GM18870 (cell line): ENCODE data around the gene RNF32.
A peak's percentile ranks its signal among the peaks of the same experiment; 100 is the strongest.
"Not testable (repeated sequence)": the region's sequence is repeated elsewhere in the genome, so short reads cannot be mapped to it uniquely, and the experiment has no call there.

Experiments
- ATAC-seq: cut with Tn5 transposase; IDR thresholded peaks from one replicate; pipeline ENCODE4 v1.9.1; 2021; ENCODE audit warnings: moderate library complexity; ENCODE audit not compliant: unreplicated experiment

The RNF32 gene

GRCh38 chr7:156640949-156641485 lies 443 bp downstream of the RNF32 start:
- peak; percentile 49 for ATAC-seq

DNA sequence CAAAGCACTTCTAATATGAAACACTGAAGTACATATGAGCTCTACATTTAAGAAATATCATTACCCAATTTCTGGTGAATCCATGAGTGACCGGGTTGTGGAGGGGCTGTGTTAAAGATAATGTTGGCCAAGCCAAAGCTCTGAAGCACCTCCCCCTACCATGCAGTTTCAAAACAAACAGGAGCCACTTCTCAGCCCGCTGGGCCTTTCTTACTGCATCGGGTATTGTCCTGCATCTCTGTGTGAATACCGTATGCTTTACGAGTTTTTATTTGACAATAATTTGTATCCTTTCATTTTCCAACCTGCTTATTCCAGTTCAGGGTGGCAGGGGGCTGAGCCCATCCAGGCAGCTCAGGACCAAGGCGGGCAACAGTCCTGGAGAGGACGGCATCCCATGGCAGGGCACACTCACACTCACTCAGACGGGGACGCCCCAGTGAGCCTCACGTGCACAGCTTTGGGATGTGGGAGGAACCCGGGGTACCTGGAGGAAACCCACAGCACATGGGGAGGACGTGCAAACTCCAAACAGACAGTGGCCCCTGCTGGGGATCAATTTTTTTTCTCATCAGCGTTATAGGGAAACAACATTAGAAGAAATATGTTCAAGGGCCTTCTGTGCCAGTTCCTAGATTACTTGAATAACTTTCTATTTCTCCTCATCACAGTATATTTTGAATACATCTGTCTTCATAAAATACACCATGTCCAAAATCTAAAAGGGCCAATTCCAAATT lies 1.9 kb downstream of the RNF32 start:
- no peak for ATAC-seq

- ATAC-seq: not testable (repeated sequence)
Observed at GRCh38 chr7:156647330-156647729, 6.8 kb downstream of the RNF32 start.

DNA sequence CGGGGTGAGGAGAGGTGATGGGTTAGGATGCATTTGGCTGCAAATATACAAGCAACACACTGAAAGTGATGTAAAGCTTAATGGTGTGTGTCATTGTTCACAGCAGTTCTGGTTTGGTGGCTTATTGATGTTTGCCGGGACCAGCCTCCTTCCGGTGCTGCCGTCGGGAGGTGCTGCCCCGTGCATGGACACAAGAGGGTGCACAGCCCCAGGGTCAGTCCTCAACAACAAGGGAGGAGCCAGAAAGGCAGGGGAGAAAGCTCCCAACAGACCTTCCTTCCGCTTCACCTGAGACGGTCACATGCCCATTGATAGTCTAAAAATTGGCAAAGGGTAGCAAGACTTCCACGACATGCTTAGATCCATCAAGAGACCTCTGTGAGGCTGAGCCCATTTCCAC lies 9.5 kb downstream of the RNF32 start:
- no peak for ATAC-seq

DNA sequence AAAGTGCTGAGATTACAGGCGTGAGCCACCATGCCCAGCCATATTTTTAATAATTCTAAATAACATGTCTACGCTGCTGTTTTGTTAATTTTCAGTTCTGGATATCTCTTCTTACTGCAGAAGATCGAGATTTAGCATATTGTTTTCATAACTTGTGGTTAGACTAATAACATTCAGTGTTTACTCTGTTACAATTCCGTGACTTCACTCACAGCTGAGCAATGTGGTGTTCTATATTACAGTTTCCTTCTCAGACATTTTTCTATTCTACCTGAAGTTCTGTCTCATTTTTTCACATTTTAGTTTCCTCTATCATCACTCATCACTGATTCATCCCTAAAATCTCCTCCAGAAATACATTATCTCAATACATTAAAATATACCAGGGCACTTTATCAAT lies 10.9 kb downstream of the RNF32 start:
- no peak for ATAC-seq

DNA sequence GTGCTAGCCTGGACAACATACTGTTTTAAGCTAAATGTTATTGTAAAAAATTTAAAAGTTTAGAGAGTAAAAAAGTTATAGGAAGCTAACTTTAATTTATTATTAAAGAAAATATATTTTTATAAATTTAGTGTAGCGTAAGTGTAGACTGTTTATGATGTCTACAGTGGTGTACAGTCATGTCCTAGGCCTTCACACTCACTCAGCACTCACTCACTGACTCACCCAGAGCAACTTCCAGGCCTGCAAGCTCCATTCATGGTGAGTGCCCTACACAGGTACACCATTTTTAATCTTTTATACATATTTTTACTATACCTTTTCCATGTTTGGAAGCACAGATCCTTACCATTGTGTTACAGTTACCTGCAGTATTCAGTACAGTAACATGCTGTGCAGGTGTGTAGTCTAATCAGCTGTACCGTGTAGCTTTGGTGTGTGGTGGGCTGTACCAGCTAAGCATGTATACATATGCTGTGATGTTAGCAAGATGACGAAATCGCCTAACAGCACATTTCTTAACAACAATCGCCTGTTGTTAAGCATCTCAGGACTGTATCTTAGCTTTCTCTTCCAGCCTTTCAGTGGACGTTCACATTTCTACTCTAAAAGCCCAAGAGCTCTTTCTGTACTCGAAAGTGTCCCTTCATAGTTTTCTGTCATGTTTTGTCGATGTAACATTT lies 12.5 kb downstream of the RNF32 start:
- no peak for ATAC-seq

GRCh38 chr7:156654511-156655234 lies 14.1 kb downstream of the RNF32 start:
- ATAC-seq: no peak

DNA sequence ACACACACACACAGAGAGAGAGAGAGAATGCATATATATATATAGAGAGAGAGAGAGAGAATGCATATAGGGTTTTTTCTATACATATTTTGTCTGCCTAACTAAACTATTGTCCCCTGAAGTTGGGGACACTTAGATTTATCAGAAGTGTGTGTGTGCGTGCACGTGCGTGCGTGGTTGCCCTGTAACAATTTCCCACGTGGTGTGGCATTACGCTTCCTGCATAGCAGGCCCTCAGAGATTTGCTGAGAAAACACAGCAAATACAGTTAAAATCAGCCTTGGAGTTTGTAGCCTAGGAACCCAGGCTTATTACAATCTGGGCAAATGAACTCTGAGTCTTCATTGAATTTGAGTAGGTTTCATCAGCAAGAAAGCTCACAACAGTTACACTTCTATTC lies 14.7 kb downstream of the RNF32 start:
- ATAC-seq: no peak

DNA sequence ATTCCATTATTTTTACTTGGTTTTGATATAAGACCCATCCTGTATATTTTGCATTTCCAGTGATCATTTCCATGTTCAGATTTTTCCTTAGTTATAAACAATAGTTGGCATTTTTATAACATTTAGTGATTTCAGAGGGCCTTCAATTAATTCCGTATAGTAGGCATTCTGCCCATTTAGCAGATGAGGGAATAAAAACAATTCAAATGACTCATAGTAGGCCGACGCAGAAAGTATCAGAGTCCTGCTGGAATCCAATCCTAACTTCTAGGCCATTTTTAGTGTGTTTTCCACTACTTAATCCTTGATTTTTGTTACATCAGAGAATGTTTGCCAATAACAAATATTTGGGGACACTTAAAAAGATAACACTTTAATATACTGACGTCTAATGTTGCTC lies 15.4 kb downstream of the RNF32 start:
- no peak for ATAC-seq

DNA sequence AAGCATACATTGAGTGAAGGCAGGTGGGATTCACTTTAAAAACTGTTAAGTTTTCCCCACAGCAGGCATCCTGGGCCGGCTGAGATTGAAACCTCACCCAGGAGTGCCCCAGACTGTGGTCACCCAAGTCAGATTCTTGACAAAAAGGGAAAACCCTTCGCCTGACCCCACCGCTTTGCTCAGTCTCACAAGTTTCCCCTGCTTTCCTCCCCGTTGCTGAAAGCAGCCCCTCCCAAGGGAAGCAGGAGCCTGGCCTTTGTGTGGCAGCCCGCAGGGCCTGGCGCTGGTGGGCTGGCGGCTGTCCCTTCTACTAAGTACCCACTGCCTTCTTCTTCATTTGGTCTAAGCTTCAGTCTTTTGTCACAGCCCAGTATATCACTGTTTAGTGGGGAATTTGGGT lies 16.0 kb downstream of the RNF32 start:
- peak; percentile 46 for ATAC-seq

DNA sequence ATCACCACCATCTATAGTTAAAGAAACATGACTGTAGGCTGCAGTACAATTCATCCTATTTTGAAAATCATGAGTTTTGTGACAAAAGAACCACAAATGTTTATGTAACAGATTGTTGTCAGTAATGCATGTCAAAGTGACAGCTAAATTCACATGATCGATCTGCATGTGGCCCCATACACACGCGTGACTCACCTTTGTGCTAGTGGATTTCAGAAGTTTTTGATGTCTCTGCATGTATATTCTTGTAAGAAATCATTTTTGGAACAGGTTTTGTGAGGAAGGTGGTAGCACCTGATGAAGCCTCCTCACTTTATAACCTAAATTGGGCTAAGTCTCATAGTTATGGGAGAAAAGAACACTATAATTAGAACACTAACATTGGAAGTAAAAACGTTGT lies 17.1 kb downstream of the RNF32 start:
- ATAC-seq: no peak

- ATAC-seq: no peak
Observed at GRCh38 chr7:156659203-156659602, 18.6 kb downstream of the RNF32 start.

- ATAC-seq: no peak
Observed at GRCh38 chr7:156659961-156660360, 19.4 kb downstream of the RNF32 start.

- ATAC-seq: no peak
Observed at GRCh38 chr7:156661637-156662036, 21.1 kb downstream of the RNF32 start.

- no peak for ATAC-seq
Observed at GRCh38 chr7:156662277-156662676, 21.7 kb downstream of the RNF32 start.

DNA sequence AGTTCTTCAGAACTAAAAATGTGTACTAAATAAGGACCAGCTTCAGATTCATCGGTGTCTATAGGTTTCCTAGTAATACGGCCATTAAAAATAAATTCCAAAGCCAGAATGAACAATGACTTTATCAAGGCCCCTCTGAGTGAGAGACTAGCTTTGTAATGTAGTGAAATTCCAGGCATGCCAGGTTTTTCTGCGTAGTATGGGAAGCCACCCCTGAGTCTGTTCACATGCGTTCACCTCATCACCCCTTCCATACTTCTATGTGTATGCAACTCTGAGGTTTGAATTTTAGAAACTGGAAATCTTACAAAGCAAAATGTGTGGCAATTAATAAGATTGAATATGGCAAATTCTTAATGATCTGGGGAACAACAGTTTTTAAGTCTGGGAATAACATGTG lies 24.5 kb downstream of the RNF32 start:
- no peak for ATAC-seq

DNA sequence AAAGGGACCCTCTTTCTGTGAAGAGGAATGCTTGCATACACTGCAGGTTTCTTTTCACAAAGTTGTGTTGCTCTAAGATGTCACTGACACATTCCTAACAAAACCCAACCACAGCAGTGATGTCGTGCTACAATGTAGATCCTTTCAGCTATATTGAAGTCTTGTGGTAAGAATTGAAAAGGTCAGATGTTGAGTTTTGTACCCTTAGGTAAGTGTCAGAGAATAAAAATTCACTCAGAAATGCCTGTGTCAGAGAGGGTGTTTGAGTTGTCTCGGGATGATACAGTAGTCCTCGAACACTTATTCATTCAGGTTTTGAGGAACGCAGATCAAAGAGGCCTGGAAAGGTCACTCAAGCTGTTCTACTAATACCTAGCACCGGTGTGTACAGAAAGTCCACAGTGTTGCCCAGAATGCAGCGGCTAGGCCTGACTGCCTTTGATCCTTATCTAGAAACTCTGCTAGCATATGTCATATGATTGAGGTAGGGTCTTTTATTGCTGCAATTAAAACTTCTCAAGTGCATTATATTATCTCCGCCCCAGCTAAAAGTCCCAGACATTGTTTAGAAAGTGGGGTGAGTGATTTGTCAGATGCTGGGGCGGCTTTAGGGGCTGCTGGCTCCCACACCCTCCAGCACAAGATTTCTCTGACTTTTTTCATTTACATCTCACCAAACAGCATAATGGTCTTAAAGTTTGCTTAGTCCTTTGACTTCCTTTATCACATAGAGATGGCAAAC lies 26.0 kb downstream of the RNF32 start:
- ATAC-seq: no peak

GRCh38 chr7:156667110-156667426 lies 26.5 kb downstream of the RNF32 start:
- no peak for ATAC-seq

- no peak for ATAC-seq
Observed at GRCh38 chr7:156668130-156668741, 27.7 kb downstream of the RNF32 start.

DNA sequence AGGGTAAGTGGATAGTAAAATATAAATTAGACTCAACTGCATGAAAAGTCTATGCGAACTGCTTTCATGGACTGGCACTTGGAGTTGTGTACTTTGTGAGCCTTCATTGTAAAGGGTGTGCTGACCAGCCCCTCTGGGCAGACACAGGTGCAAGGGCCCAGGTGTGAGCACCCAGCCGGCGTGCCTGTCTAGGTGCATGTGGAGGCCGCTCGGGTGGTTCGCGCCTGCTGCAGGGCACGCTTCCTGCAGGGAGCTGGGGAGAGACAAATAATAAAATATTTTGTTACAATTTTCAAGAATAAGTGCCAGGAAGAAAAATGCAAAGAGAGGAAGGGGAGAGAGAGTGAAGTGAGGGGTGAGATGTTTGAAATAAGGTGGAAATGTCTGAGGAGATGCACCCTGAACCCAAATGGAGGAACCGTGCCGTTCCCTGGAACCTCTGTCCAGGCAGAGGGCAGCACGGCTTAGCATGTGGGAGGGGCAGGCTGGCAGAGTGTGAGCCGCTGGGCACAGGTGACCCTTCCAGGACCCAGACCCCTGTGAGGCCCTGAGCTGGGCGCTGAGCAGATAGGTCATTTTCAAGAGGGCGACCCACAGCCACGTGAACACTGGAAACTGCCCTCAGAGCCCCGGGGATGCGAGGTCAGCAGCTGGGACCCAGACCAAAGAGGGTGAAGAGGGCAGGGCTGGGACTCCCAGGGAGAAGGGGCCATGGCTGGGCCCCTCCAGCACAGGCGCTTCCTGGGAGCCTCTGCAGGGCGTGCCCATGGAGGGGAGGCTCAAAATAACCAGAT lies 28.7 kb downstream of the RNF32 start:
- ATAC-seq: no peak
